HL-60 (cell line): Measurements from ENCODE around the gene ZNF224.

Experiments used
- GABPA ChIP-seq: IDR thresholded peaks from 2 replicates; pipeline ENCODE4 v1.6.1; 2012; ENCODE audit warnings: low read depth
- POLR2AphosphoS5 ChIP-seq: IDR thresholded peaks from 2 replicates; pipeline ENCODE4 v1.6.1; 2012; ENCODE audit warnings: low read depth
- REST ChIP-seq: IDR thresholded peaks from 2 replicates; pipeline ENCODE4 v1.6.1; 2012; ENCODE audit warnings: low read depth; ENCODE audit not compliant: insufficient replicate concordance
- TF ChIP-seq, protein P1 (sequence below): IDR thresholded peaks from one replicate; pipeline ENCODE4 v1.5.1; 2011; ENCODE audit warnings: low read length, control low read depth, inconsistent platforms; ENCODE audit not compliant: insufficient read depth

- TF ChIP-seq, protein P1, sequence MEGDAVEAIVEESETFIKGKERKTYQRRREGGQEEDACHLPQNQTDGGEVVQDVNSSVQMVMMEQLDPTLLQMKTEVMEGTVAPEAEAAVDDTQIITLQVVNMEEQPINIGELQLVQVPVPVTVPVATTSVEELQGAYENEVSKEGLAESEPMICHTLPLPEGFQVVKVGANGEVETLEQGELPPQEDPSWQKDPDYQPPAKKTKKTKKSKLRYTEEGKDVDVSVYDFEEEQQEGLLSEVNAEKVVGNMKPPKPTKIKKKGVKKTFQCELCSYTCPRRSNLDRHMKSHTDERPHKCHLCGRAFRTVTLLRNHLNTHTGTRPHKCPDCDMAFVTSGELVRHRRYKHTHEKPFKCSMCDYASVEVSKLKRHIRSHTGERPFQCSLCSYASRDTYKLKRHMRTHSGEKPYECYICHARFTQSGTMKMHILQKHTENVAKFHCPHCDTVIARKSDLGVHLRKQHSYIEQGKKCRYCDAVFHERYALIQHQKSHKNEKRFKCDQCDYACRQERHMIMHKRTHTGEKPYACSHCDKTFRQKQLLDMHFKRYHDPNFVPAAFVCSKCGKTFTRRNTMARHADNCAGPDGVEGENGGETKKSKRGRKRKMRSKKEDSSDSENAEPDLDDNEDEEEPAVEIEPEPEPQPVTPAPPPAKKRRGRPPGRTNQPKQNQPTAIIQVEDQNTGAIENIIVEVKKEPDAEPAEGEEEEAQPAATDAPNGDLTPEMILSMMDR, result no peak
- TF ChIP-seq POLR2AphosphoS5, result no peak
- TF ChIP-seq GABPA, result no peak
- no peak for TF ChIP-seq REST
Measured at GRCh38 chr19:44107751-44108150, 13.6 kb downstream of the ZNF224 start.
